HG03378 (cell line): ENCODE results near the gene TMPRSS2.

Source experiments
- ATAC-seq: cut with Tn5 transposase; IDR thresholded peaks from one replicate; pipeline ENCODE4 v1.9.1; 2021; ENCODE audit warnings: mild to moderate bottlenecking, moderate library complexity; ENCODE audit not compliant: unreplicated experiment

The TMPRSS2 gene

GRCh38 chr21:41507521-41508414 is at the start of gene TMPRSS2:
Gene TMPRSS2, minus strand, starts transcription at chr21:41508158. Its CDS starts 10,025 bp downstream, at chr21:41498133.
- no peak for ATAC-seq

- ATAC-seq: no peak
Measured at GRCh38 chr21:41555057-41555456, 47.1 kb upstream of the TMPRSS2 start.

GRCh38 chr21:41552254-41552653 is 44.3 kb upstream of the TMPRSS2 start:
- no peak for ATAC-seq

- ATAC-seq: no peak
Measured at GRCh38 chr21:41548781-41549180, 40.8 kb upstream of the TMPRSS2 start.

GRCh38 chr21:41547111-41547510 is 39.2 kb upstream of the TMPRSS2 start:
- no peak for ATAC-seq

- no peak for ATAC-seq
Measured at GRCh38 chr21:41545500-41546359, 37.8 kb upstream of the TMPRSS2 start.

GRCh38 chr21:41542727-41543126 is 34.8 kb upstream of the TMPRSS2 start:
- no peak for ATAC-seq

- no peak for ATAC-seq
Measured at GRCh38 chr21:41537356-41537755, 29.4 kb upstream of the TMPRSS2 start.

GRCh38 chr21:41536827-41537103 is 28.8 kb upstream of the TMPRSS2 start:
- no peak for ATAC-seq

GRCh38 chr21:41536076-41536826 is 28.3 kb upstream of the TMPRSS2 start:
- ATAC-seq: no peak

GRCh38 chr21:41530366-41530765 is 22.4 kb upstream of the TMPRSS2 start:
- ATAC-seq: no peak

GRCh38 chr21:41529769-41530168 is 21.8 kb upstream of the TMPRSS2 start:
- ATAC-seq: no peak

- ATAC-seq: no peak
Measured at GRCh38 chr21:41526478-41527087, 18.6 kb upstream of the TMPRSS2 start.

GRCh38 chr21:41523175-41523574 is 15.2 kb upstream of the TMPRSS2 start:
- ATAC-seq: no peak

- ATAC-seq: no peak
Measured at GRCh38 chr21:41521489-41522027, 13.6 kb upstream of the TMPRSS2 start.

GRCh38 chr21:41520560-41521442 is 12.8 kb upstream of the TMPRSS2 start:
- ATAC-seq: no peak

- ATAC-seq: no peak
Measured at GRCh38 chr21:41519806-41520559, 12.0 kb upstream of the TMPRSS2 start.

GRCh38 chr21:41518757-41519156 is 10.8 kb upstream of the TMPRSS2 start:
- no peak for ATAC-seq

- ATAC-seq: no peak
Measured at GRCh38 chr21:41511858-41512257, 3.9 kb upstream of the TMPRSS2 start.
